A673 (cell line): ENCODE data around the gene NTN3. TPM values are rescaled to one million over a fixed set of nuclear protein-coding genes. Genes with fewer than 3 reads are reported as not detected.
A peak's percentile ranks its signal among the peaks of the same experiment; 100 is the strongest.

Experiments used
- BruUV-seq: library from RNA; stranded (reverse); fragments of 400-500 nt; replicated peaks from 2 replicates; lab custom pipeline; 2021; lab: Mats Ljungman, UMichigan
- CTCF ChIA-PET: fragments of 300-600 bp; sonication (Branson Sonifier 250); formaldehyde crosslinking; loops from one replicate; lab custom pipeline; 2022; ENCODE audit warnings: antibody characterized with exemption; lab: Charles Lee
- POLR2A ChIA-PET: fragments of 300-600 bp; sonication (Branson Sonifier 250); formaldehyde crosslinking; loops from one replicate; lab custom pipeline; 2022; ENCODE audit warnings: antibody characterized with exemption; ENCODE audit not compliant: low non-redundant PET; lab: Charles Lee
- DNase-seq: peaks from one replicate; pipeline ENCODE4 v3.0.0-alpha.2; 2015; ENCODE audit warnings: low spot score
- H3K27ac ChIP-seq: fragments of 200-600 bp; sonication (generic); 2 replicates; pipeline ENCODE4 v1.5.1; 2016; ENCODE audit warnings: mixed run types, low read depth, mild to moderate bottlenecking, mixed read lengths, antibody characterized with exemption, low read length; ENCODE audit not compliant: poor library complexity, severe bottlenecking
- H3K27me3 ChIP-seq: fragments of 200-600 bp; sonication (generic); replicated peaks from 2 replicates; pipeline ENCODE4 v1.6.1; 2017; ENCODE audit warnings: mixed run types, low read depth, mild to moderate bottlenecking, mixed read lengths, antibody characterized with exemption, low read length; ENCODE audit not compliant: insufficient read depth, poor library complexity
- H3K36me3 ChIP-seq: fragments of 200-600 bp; sonication (generic); 2 replicates; pipeline ENCODE4 v1.6.1; 2016; ENCODE audit warnings: mixed run types, mild to moderate bottlenecking, mixed read lengths, antibody characterized with exemption, low read length; ENCODE audit not compliant: insufficient read depth, poor library complexity, severe bottlenecking
- H3K4me1 ChIP-seq: fragments of 200-600 bp; sonication (generic); 2 replicates; pipeline ENCODE4 v1.6.1; 2017; ENCODE audit warnings: mixed run types, mild to moderate bottlenecking, mixed read lengths, antibody characterized with exemption, low read length; ENCODE audit not compliant: insufficient read depth, poor library complexity, severe bottlenecking
- H3K4me3 ChIP-seq: fragments of 200-600 bp; sonication (generic); 2 replicates; pipeline ENCODE4 v1.5.1; 2016; ENCODE audit warnings: low read depth, mixed run types, mild to moderate bottlenecking, mixed read lengths, low read length; ENCODE audit not compliant: poor library complexity, severe bottlenecking
- H3K9me3 ChIP-seq: fragments of 200-600 bp; sonication (generic); 2 replicates; pipeline ENCODE4 v1.6.1; 2016; ENCODE audit warnings: mixed run types, low read depth, mild to moderate bottlenecking, mixed read lengths, antibody characterized with exemption, low read length; ENCODE audit not compliant: poor library complexity, severe bottlenecking
- EZH2 ChIP-seq: fragments of 200-600 bp; sonication (generic); IDR thresholded peaks from 2 replicates; pipeline ENCODE4 v1.6.1; 2017; ENCODE audit warnings: borderline replicate concordance, low read depth, mild to moderate bottlenecking, mixed read lengths, antibody characterized with exemption, low read length; ENCODE audit not compliant: poor library complexity, severe bottlenecking
- intact Hi-C: fragments of 100-400 bp; cut with micrococcal nuclease; formaldehyde crosslinking; loops from one replicate; pipeline ENCODE4 v1.10.0; 2022; ENCODE audit not compliant: unreplicated experiment
- total RNA-seq: library from RNA; stranded (reverse); gene quantifications from 2 replicates; pipeline ENCODE4 v1.2.3, GENCODE V29; 2021
- TF ChIP-seq, protein P1 (sequence below): fragments of 300-800, 200-600 bp; sonication (generic); conservative IDR thresholded peaks from 2 replicates; pipeline ENCODE4 v1.5.1; 2017; ENCODE audit warnings: low read depth, mild to moderate bottlenecking, antibody characterized with exemption, low read length, moderate library complexity, mixed read lengths

Gene NTN3
- total RNA-seq, 1 experiment from 2014 or later, result 1.6 TPM

- peak overlapping the region; percentile 13 for H3K27ac ChIP-seq
- ChIA-PET CTCF (no interaction called here), POLR2A (no interaction called here)
- no peak for DNase-seq
- TF ChIP-seq EZH2, result no peak
- TF ChIP-seq, protein P1, sequence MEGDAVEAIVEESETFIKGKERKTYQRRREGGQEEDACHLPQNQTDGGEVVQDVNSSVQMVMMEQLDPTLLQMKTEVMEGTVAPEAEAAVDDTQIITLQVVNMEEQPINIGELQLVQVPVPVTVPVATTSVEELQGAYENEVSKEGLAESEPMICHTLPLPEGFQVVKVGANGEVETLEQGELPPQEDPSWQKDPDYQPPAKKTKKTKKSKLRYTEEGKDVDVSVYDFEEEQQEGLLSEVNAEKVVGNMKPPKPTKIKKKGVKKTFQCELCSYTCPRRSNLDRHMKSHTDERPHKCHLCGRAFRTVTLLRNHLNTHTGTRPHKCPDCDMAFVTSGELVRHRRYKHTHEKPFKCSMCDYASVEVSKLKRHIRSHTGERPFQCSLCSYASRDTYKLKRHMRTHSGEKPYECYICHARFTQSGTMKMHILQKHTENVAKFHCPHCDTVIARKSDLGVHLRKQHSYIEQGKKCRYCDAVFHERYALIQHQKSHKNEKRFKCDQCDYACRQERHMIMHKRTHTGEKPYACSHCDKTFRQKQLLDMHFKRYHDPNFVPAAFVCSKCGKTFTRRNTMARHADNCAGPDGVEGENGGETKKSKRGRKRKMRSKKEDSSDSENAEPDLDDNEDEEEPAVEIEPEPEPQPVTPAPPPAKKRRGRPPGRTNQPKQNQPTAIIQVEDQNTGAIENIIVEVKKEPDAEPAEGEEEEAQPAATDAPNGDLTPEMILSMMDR, result no peak
- H3K4me1 ChIP-seq, result peaks cover 14% of the 10 kb centered on the region
- intact Hi-C loops, result no loop called here
- H3K36me3 ChIP-seq, result peaks cover 67% of the 10 kb centered on the region
- H3K9me3 ChIP-seq, result no peaks in the 10 kb centered on the region
- no peak overlapping the region for H3K4me3 ChIP-seq
- BruUV-seq, result no TSS peak
- no peaks in the 10 kb centered on the region for H3K27me3 ChIP-seq
These were observed 13.8 kb upstream of the NTN3 start for GRCh38 chr16:2457267-2457666.

GRCh38 chr16:2457946-2458345 is 13.2 kb upstream of the NTN3 start:
- BruUV-seq, result no TSS peak
- peaks cover 65% of the 10 kb centered on the region for H3K36me3 ChIP-seq
- no peak for DNase-seq
- TF ChIP-seq, protein P1, result no peak
- no peak for TF ChIP-seq EZH2
- H3K4me3 ChIP-seq, result no peak overlapping the region
- CTCF ChIA-PET, result no interaction called here
- H3K27ac ChIP-seq, result no peak overlapping the region
- H3K27me3 ChIP-seq, result no peaks in the 10 kb centered on the region
- intact Hi-C loops, result no loop called here
- H3K9me3 ChIP-seq, result no peaks in the 10 kb centered on the region
- peaks cover 14% of the 10 kb centered on the region for H3K4me1 ChIP-seq
- POLR2A ChIA-PET, result no interaction called here

DNA sequence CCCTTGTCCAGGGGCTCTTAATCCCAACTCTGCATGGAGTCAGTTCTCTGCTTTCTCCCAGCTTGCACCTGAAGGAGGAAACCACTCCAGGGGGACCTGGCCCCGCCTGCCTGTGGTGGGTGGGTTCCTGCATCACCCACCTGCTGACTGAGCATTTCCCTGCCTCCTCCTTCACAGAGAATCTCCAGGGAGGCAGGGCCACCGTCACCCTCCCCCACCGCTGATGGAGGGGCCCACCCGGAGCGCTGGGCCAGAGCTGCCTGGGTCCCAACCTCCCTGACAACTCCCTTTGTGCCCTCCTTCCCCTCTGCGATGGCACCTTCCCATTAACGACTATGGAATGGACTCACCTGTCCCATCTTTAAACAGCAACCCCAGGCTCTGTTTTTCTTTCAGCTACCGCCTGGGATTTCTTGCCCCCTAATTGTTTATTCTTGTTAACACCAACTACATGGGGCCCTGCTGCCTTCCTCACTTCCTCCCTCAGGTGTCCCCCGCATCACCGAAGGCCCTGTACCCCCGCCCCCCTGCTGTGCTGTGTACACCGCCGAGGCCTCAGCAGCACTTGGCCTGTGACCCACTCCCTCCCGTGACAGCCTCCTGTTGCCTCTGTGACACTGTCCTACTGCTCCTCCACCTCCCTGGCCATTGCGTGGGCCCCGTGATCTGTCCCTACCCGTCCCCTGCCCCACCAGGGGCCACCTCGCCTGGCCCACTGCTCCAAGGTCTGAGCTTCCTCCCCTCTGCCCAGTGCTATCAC is 12.0 kb upstream of the NTN3 start:
- Histone ChIP-seq H3K36me3 (peaks cover 54% of the 10 kb centered on the region), H3K4me1 (peaks cover 14% of the 10 kb centered on the region), H3K9me3 (no peaks in the 10 kb centered on the region), H3K4me3 (peak overlapping the region; percentile 71), H3K27ac (peak overlapping the region; percentile 81), H3K27me3 (no peaks in the 10 kb centered on the region)
- no peak for TF ChIP-seq EZH2
- TF ChIP-seq, protein P1, result no peak
- no TSS peak for BruUV-seq
- POLR2A ChIA-PET, result interaction anchor here (0.5 kb wide), 2 partner anchors 254 to 495 kb away, joined by 3 to 17 read pairs; partner anchors contain the start of genes MLST8 and RPS2
- intact Hi-C loops, result no loop called here
- DNase-seq, result no peak
- CTCF ChIA-PET, result interaction anchor here (1.1 kb wide), 1 partner anchor 43 kb away, joined by 11 read pairs; no protein-coding TSS in a partner anchor
